Muscle of back (tissue), 13 donors: Measurements from ENCODE around the gene KRTAP10-3. TPM values are rescaled to one million over a fixed set of nuclear protein-coding genes. Genes with fewer than 3 reads are reported as not detected.
"Not testable (repeated sequence)": the region's sequence is repeated elsewhere in the genome, so short reads cannot be mapped to it uniquely, and the experiment has no call there.

Source experiments
- DNase-seq, 3 donors: peaks; one replicate each; pipeline versions ENCODE4 v3.0.0 to v3.0.0-alpha.2; 2013
- long read RNA-seq, 9 donors: transcript quantifications; one replicate each; lab custom pipeline, GENCODE V29; 2026
- polyA plus RNA-seq, 10 donors: library from polyadenylated mRNA; unstranded; fragments of 120-200 nt; gene quantifications; one replicate each; pipeline ENCODE4 v1.2.1, GENCODE V29; 2013; ENCODE audit not compliant: insufficient read length in 10 of 10

Gene KRTAP10-3
- polyA plus RNA-seq, result not detected
- long read RNA-seq, donor 1, result 0 reads
- long read RNA-seq, donor 2, result 0 reads
- long read RNA-seq, donor 3, result 0 reads
- long read RNA-seq, donor 4, result 0 reads
- long read RNA-seq, donor 5, result 0 reads
- long read RNA-seq, donor 6, result 0 reads
- long read RNA-seq, donor 7, result 0 reads
- long read RNA-seq, donor 8, result 0 reads
- long read RNA-seq, donor 9, result 0 reads

GRCh38 chr21:44558695-44559094, at the start of gene KRTAP10-3:
Gene KRTAP10-3 (minus strand): TSS chr21:44558795. CDS start chr21:44558715, 80 bp downstream.
- no peak for DNase-seq

DNA sequence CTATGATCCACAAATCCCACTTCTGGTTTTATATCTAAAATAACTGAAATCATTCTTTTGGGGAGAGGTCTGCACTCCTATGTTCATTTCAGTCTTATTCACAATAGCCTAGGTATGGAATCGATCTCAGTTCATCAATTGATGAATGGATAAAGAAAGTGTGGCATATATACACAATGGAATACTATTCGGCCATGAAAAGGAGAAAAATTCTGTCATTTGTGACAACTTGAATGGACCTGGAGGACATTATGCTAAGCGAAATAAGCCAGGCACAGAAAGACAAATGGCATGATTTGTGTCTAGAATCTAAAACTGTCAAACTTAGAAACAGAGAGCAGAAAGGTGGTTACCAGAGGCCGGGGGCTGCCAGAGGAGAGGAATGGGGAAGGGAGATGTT, 47.9 kb upstream of the KRTAP10-3 start:
- DNase-seq, result no peak

DNA sequence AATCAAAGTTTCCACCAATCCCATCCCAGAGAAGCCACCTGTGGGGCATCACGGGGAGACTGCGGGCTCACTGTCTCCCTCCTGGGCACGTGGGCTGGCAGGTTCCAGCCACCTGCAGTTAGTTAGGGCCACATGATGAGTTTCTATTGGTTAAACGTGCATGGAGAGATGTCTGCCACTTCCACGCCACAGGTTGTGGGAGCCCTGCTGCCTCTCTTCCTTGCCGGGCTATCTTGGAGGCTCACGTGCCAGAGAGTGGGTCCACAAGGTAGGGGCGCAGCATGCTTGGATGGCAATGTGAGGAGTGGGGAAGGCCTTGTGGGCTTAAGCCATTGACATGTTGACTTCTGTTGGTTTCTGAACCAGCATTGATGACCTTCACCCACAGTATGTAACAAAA, 45.3 kb upstream of the KRTAP10-3 start:
- DNase-seq, result no peak

- no peak for DNase-seq
Observed at GRCh38 chr21:44603109-44603875, 44.7 kb upstream of the KRTAP10-3 start.

GRCh38 chr21:44602463-44602850, 43.9 kb upstream of the KRTAP10-3 start:
- DNase-seq, result no peak

DNA sequence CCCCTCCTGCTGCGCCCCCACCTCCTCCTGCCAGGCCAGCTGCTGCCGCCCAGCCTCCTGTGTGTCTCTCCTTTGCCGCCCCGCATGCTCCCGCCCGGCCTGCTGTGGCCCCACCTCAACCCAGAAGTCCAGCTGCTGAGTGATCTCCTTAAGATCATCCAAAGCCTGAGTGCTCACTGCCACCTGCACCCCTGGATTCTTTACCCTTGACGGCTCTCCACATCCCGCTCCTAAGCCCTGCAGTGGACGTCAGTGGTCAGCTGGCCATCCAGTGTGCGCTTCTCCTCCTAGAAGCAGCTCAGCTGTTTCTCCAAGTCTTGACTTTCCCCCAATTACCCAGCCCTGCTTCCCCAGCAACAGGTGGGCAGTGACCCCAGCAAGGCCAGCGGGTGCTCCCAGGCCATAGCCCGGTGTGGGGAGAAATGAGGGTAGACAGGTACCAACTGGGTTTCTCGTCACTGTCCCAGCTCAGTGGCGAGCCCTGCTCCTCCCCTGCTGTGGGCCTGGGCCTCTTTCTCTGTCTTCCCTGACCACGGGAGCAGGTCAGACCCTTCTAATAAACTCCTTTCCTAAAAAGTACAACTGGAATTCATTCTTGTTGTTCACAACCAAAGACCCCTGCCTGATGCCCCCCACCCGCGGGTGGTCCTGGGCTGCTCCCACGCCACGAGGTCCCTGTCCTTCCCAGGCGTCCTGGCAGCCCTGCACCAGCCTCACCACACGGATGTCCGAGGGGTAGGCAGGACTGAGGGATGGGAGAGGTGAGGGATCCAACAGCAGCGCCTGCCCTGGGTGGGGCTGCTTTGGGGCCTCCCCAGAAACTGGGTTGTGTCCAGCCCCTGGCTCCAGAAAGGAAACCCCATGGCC, 43.2 kb upstream of the KRTAP10-3 start:
- DNase-seq, result no peak

- DNase-seq, result not testable (repeated sequence)
Observed at GRCh38 chr21:44601091-44601490, 42.5 kb upstream of the KRTAP10-3 start.

- DNase-seq, result not testable (repeated sequence)
Observed at GRCh38 chr21:44600118-44600978, 41.8 kb upstream of the KRTAP10-3 start, which contains the start of gene KRTAP10-7. Gene KRTAP10-7 (plus strand): TSS chr21:44600597. CDS start chr21:44600622, 25 bp downstream.

DNA sequence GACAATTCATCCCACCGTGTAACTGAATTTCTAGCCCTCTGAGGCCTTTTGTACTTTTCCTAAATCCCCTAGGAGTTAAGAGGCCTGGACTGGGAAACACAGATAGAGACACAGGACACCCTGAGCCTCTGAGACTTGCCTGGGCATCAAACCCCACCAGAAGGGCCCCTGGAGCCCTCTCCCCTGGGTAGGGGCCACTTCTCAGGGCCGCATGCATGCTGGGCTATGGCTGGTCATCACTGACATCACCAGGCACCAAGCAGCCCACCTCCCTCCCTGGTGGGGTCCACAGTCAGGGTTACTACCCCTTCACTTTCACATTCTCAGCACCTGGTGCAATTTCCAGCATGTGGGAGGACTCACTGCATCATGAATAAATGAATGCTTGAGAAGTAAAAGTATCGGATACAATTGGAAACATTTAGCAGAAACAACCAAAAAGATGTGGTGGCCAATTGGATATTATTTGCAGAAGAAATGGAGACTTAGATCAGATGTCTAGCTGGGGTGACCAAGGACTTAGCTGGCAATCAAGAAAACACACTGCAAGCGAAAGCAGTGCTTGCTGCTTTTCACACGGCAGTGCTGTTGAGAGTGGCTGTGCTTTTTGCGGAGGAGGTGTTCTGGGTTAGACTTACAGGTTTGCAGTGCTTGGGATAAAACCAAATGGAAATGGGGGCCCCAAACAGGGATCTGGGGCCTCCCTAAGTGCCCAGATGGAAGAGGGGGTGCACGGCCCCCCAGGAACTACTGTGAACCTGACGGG, 40.9 kb upstream of the KRTAP10-3 start:
- DNase-seq, result no peak

GRCh38 chr21:44598061-44598460, 39.5 kb upstream of the KRTAP10-3 start:
- no peak for DNase-seq

GRCh38 chr21:44596068-44596725, 37.6 kb upstream of the KRTAP10-3 start:
- DNase-seq, result no peak

DNA sequence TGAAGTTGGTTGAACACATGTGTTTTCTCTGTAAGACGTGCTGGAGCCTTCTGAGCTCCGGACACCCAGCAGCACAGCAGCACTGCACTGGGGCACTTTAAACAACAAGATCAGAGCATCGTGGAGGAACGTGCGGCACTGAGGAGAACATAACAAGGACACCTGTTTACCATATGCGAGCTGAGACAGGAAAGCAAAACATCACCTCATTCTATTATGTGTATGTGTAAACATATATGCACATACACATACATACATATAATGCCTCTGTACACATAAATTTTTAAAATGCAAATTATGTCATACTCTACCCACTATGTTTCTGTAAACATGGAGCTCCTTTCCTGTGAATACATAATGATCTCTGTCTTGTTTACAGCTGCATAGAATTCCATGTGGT, 36.9 kb upstream of the KRTAP10-3 start:
- DNase-seq, result no peak

- DNase-seq, result no peak
Observed at GRCh38 chr21:44594406-44594916, 35.9 kb upstream of the KRTAP10-3 start.

GRCh38 chr21:44593598-44594405, 35.2 kb upstream of the KRTAP10-3 start:
- DNase-seq, result no peak

GRCh38 chr21:44592446-44593311, 34.1 kb upstream of the KRTAP10-3 start, which contains the start of gene KRTAP10-6:
Gene KRTAP10-6 (minus strand): TSS chr21:44592505. CDS start chr21:44592484, 21 bp downstream.
- no peak for DNase-seq

GRCh38 chr21:44591801-44592130, 33.2 kb upstream of the KRTAP10-3 start:
- not testable (repeated sequence) for DNase-seq

GRCh38 chr21:44590897-44591800, 32.6 kb upstream of the KRTAP10-3 start:
- DNase-seq, result not testable (repeated sequence)
